ENCODE results near the gene RSF1. TPM values are rescaled to one million over a fixed set of nuclear protein-coding genes. Genes with fewer than 3 reads are reported as not detected.

RSF1 gene
- total RNA-seq, 2 experiments from 2014 or later: 33.5 to 78.8 TPM

DNA sequence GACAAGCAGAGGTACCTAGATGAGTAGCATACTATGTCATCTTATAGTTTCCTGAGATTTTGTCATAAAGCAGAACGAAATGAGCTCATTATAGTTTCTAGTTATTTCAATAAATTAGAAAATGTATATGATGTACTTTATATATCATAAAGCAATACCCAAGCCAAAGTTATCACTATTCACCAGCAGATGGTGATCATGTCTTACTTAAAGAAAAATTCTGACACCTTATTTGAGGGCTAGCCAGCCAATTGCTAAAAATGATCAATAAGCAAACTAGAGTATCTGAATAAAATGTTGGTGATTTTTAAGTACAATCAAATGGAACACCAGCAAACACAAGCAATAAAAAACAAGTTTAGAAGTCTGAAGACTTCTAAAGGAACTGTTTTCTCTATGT lies 44.1 kb downstream of the RSF1 start:
- H4K20me1 ChIP-seq (ENCODE audit: insufficient read depth, low read length): 0 out of 2 replicates have a peak, but pooled peaks cover 9% of the 10 kb centered on the region
- H3K36me3 ChIP-seq (ENCODE audit: insufficient read depth, low read length): peaks cover 8% of the 10 kb centered on the region; the same call in 1 of the 2 replicates
- peak; percentile 32 for DNase-seq (ENCODE audit: low spot score)
- no peak overlapping the region for H3K27ac ChIP-seq (ENCODE audit: low read depth, low read length, poor library complexity, severe bottlenecking)
- H3K9me2 ChIP-seq (ENCODE audit: insufficient read depth, low read length): no peaks in the 10 kb centered on the region
- ChIA-PET CTCF (ENCODE audit: unreplicated experiment) (no interaction called here), POLR2A (no interaction called here)
- peaks cover 65% of the 10 kb centered on the region; the same call in 1 of the 2 replicates for H3K79me2 ChIP-seq (ENCODE audit: insufficient read depth, low read depth, low read length)
- H3K9me3 ChIP-seq (ENCODE audit: low read length): no peaks in the 10 kb centered on the region
- intact Hi-C loops (cut with micrococcal nuclease; ENCODE audit: unreplicated experiment): loop anchor here (2.0 to 5.0 kb wide), 3 partner anchors 44 to 271 kb away; partner anchors contain the start of genes AAMDC and RSF1
- BruUV-seq (replicated peaks): no TSS peak
- H3K4me3 ChIP-seq (ENCODE audit: low read depth, low read length, poor library complexity, severe bottlenecking): no peak overlapping the region
- H2AFZ ChIP-seq (ENCODE audit: low read length): no peak overlapping the region
- TF ChIP-seq, protein P1, sequence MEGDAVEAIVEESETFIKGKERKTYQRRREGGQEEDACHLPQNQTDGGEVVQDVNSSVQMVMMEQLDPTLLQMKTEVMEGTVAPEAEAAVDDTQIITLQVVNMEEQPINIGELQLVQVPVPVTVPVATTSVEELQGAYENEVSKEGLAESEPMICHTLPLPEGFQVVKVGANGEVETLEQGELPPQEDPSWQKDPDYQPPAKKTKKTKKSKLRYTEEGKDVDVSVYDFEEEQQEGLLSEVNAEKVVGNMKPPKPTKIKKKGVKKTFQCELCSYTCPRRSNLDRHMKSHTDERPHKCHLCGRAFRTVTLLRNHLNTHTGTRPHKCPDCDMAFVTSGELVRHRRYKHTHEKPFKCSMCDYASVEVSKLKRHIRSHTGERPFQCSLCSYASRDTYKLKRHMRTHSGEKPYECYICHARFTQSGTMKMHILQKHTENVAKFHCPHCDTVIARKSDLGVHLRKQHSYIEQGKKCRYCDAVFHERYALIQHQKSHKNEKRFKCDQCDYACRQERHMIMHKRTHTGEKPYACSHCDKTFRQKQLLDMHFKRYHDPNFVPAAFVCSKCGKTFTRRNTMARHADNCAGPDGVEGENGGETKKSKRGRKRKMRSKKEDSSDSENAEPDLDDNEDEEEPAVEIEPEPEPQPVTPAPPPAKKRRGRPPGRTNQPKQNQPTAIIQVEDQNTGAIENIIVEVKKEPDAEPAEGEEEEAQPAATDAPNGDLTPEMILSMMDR (conservative IDR thresholded peaks at IDR 0.05; ENCODE audit: low read length): peak; percentile 78
- no peak for TF ChIP-seq EZH2phosphoT487 (IDR thresholded peaks at IDR 0.05; ENCODE audit: borderline replicate concordance, low read depth, low read length)
- no peaks in the 10 kb centered on the region for H3K4me1 ChIP-seq (ENCODE audit: insufficient read depth, low read length, poor library complexity, severe bottlenecking)
- no peak overlapping the region for H3K4me2 ChIP-seq (ENCODE audit: low read length)

DNA sequence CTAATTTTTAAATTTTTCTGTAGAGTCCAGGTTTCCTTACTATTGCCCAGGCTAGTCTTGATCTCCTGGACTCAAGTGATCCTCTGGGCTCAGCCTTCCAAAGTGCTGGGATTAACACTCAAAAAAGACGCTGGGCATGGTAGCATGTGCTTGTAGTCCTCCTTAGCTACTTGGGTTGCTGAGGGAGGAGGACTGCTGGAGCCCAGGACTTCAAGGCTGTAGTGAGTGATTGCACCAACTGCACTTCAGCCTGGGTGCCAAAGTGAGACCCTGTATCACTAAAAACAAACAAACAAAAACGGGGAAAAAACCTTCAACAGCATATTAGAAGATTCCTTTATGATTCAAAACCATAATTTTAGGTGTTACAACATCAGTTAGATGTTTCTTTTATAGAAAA lies 44.6 kb downstream of the RSF1 start:
- Histone ChIP-seq H3K4me3 (ENCODE audit: low read depth, low read length, poor library complexity, severe bottlenecking) (no peak overlapping the region), H3K36me3 (ENCODE audit: insufficient read depth, low read length) (peaks cover 3% of the 10 kb centered on the region; the same call in 1 of the 2 replicates), H4K20me1 (ENCODE audit: insufficient read depth, low read length) (0 out of 2 replicates have a peak, but pooled peaks cover 9% of the 10 kb centered on the region), H3K79me2 (ENCODE audit: insufficient read depth, low read depth, low read length) (peaks cover 62% of the 10 kb centered on the region; the same call in 1 of the 2 replicates), H3K27ac (ENCODE audit: low read depth, low read length, poor library complexity, severe bottlenecking) (no peak overlapping the region), H3K9me2 (ENCODE audit: insufficient read depth, low read length) (no peaks in the 10 kb centered on the region), H2AFZ (ENCODE audit: low read length) (no peak overlapping the region), H3K9me3 (ENCODE audit: low read length) (no peaks in the 10 kb centered on the region), H3K4me2 (ENCODE audit: low read length) (no peak overlapping the region), H3K4me1 (ENCODE audit: insufficient read depth, low read length, poor library complexity, severe bottlenecking) (no peaks in the 10 kb centered on the region)
- intact Hi-C loops (cut with micrococcal nuclease; ENCODE audit: unreplicated experiment): loop anchor here (2.0 to 5.0 kb wide), 3 partner anchors 45 to 271 kb away; partner anchors contain the start of genes AAMDC and RSF1
- no TSS peak for BruUV-seq (replicated peaks)
- CTCF ChIA-PET (ENCODE audit: unreplicated experiment): no interaction called here
- no peak for DNase-seq (ENCODE audit: low spot score)
- POLR2A ChIA-PET: no interaction called here
- TF ChIP-seq, protein P1 (conservative IDR thresholded peaks at IDR 0.05; ENCODE audit: low read length): no peak
- TF ChIP-seq EZH2phosphoT487 (IDR thresholded peaks at IDR 0.05; ENCODE audit: borderline replicate concordance, low read depth, low read length): no peak

DNA sequence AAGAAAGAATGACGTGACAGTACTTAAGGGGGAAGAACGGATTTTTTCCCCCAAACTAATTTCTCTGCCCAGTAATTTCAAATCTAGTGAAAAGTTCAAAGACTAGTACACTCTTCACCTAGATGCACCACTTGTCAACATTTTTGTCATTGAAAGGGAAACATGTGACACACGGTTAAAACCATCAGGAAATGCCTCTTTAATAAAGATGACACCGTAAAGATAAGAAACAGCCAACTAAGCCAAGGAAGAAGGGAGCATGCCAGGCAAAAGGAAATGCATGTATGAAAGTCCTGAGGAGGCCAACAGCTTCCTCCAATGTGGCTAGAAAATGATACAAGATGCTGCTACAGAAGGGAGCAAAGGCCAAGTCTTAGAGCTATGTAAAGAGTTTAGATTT lies 49.4 kb downstream of the RSF1 start:
- H4K20me1 ChIP-seq (ENCODE audit: insufficient read depth, low read length): peaks cover 18% of the 10 kb centered on the region
- TF ChIP-seq EZH2phosphoT487 (IDR thresholded peaks at IDR 0.05; ENCODE audit: borderline replicate concordance, low read depth, low read length): no peak
- TF ChIP-seq, protein P1 (conservative IDR thresholded peaks at IDR 0.05; ENCODE audit: low read length): no peak
- H3K36me3 ChIP-seq (ENCODE audit: insufficient read depth, low read length): peaks cover 6% of the 10 kb centered on the region
- no TSS peak for BruUV-seq (replicated peaks)
- 0 out of 2 replicates have a peak, but pooled peaks cover 7% of the 10 kb centered on the region for H3K9me3 ChIP-seq (ENCODE audit: low read length)
- CTCF ChIA-PET (ENCODE audit: unreplicated experiment): no interaction called here
- H3K79me2 ChIP-seq (ENCODE audit: insufficient read depth, low read depth, low read length): peaks cover 82% of the 10 kb centered on the region
- no peak overlapping the region for H3K4me3 ChIP-seq (ENCODE audit: low read depth, low read length, poor library complexity, severe bottlenecking)
- no peak for DNase-seq (ENCODE audit: low spot score)
- H3K9me2 ChIP-seq (ENCODE audit: insufficient read depth, low read length): no peaks in the 10 kb centered on the region
- POLR2A ChIA-PET: no interaction called here
- H3K4me1 ChIP-seq (ENCODE audit: insufficient read depth, low read length, poor library complexity, severe bottlenecking): no peaks in the 10 kb centered on the region
- intact Hi-C loops (cut with micrococcal nuclease; ENCODE audit: unreplicated experiment): no loop called here
- H3K4me2 ChIP-seq (ENCODE audit: low read length): no peak overlapping the region
- no peak overlapping the region for H3K27ac ChIP-seq (ENCODE audit: low read depth, low read length, poor library complexity, severe bottlenecking)
- no peak overlapping the region for H2AFZ ChIP-seq (ENCODE audit: low read length)

Data from OCI-LY7 (cell line).